Omental fat pad (tissue), 4 donors: Measurements from ENCODE around the gene MNT. TPM values are rescaled to one million over a fixed set of nuclear protein-coding genes. Genes with fewer than 3 reads are reported as not detected.

Source experiments
- ATAC-seq: fragments of 150-250 bp; one replicate; pipeline ENCODE4 v1.9.1; 2016; ENCODE audit warnings: mild to moderate bottlenecking, moderate library complexity; ENCODE audit not compliant: low FRiP score
- DNase-seq: peaks from one replicate; pipeline ENCODE4 v3.0.0-alpha.2; 2019; ENCODE audit warnings: low spot score
- CTCF ChIP-seq, 3 donors: fragments of 450-650 bp; IDR thresholded peaks; one replicate each; pipeline ENCODE4 v1.5.1; 2016 to 2017; ENCODE audit warnings: antibody characterized with exemption in 3 of 3, mild to moderate bottlenecking in 3 of 3, moderate library complexity in 2 of 3
- total RNA-seq, 4 donors: library from RNA; depleted of rRNA; stranded (reverse); fragments of >200 nt; gene quantifications; one replicate each; pipeline ENCODE4 v1.1.0, GENCODE V29; 2016

Gene MNT
- total RNA-seq, 4 donors from 2014 or later = 11.9 to 23.2 (median 18.5) TPM

GRCh38 chr17:2378905-2379304, 22.0 kb downstream of the MNT start:
- ATAC-seq = no peak
- DNase-seq = no peak
- TF ChIP-seq CTCF (IDR thresholded peaks at IDR 0.05) = no peak

GRCh38 chr17:2377659-2378058, 23.2 kb downstream of the MNT start:
- no peak for ATAC-seq
- no peak for DNase-seq
- TF ChIP-seq CTCF (IDR thresholded peaks at IDR 0.05) = no peak

- DNase-seq = no peak
- no peak for ATAC-seq
- no peak for TF ChIP-seq CTCF (IDR thresholded peaks at IDR 0.05)
Measured at GRCh38 chr17:2376107-2376506, 24.8 kb downstream of the MNT start.

- ATAC-seq = no peak
- TF ChIP-seq CTCF (IDR thresholded peaks at IDR 0.05) = no peak
- DNase-seq = no peak
Measured at GRCh38 chr17:2375406-2375805, 25.5 kb downstream of the MNT start.

GRCh38 chr17:2374549-2375285, 26.1 kb downstream of the MNT start:
- ATAC-seq = no peak
- TF ChIP-seq CTCF (IDR thresholded peaks at IDR 0.05) = no peak
- no peak for DNase-seq

- DNase-seq (no peak), ATAC-seq (no peak)
- no peak for TF ChIP-seq CTCF (IDR thresholded peaks at IDR 0.05)
Measured at GRCh38 chr17:2373179-2373578, 27.7 kb downstream of the MNT start.

GRCh38 chr17:2372681-2373080, 28.2 kb downstream of the MNT start:
- no peak for TF ChIP-seq CTCF (IDR thresholded peaks at IDR 0.05)
- ATAC-seq = no peak
- DNase-seq = no peak
